K562 (cell line): Measurements from ENCODE around the gene DIPK2A. TPM values are rescaled to one million over a fixed set of nuclear protein-coding genes. Genes with fewer than 3 reads are reported as not detected.

ENCODE experiments used
- ARID2 ChIP-seq: fragments of 450-650 bp; IDR thresholded peaks from 2 replicates; pipeline ENCODE4 v1.6.1; 2017; ENCODE audit warnings: antibody characterized with exemption, mild to moderate bottlenecking
- CHCHD3 ChIP-seq: fragments of 250-450 bp; sonication (Bioruptor Pico); IDR thresholded peaks from 2 replicates; pipeline ENCODE4 v2.1.2; 2022; ENCODE audit warnings: mild to moderate bottlenecking
- CTBP1 ChIP-seq: fragments of 450-650 bp; IDR thresholded peaks from 2 replicates; pipeline ENCODE4 v1.6.1; 2016; ENCODE audit warnings: borderline replicate concordance
- E2F1 ChIP-seq: sonication (generic); formaldehyde crosslinking; IDR thresholded peaks from 2 replicates; pipeline ENCODE4 v1.8.1; 2023; ENCODE audit warnings: mild to moderate bottlenecking, missing genetic modification reagents, moderate library complexity
- ETV1 ChIP-seq: fragments of 450-650 bp; conservative IDR thresholded peaks from 2 replicates; pipeline ENCODE4 v1.6.1; 2016; ENCODE audit warnings: missing genetic modification characterization, control low read depth, low read depth, missing compliant biosample characterization
- ETV5 ChIP-seq: sonication (generic); formaldehyde crosslinking; IDR thresholded peaks from 2 replicates; pipeline ENCODE4 v1.4.0; 2020; ENCODE audit warnings: low read depth, mild to moderate bottlenecking, missing genetic modification reagents
- EZH2 ChIP-seq: IDR thresholded peaks from 2 replicates; pipeline ENCODE4 v1.6.1; 2012; ENCODE audit warnings: low read depth, mild to moderate bottlenecking, inconsistent platforms, low read length, borderline replicate concordance
- HDAC8 ChIP-seq: fragments of 450-650 bp; IDR thresholded peaks from 2 replicates; pipeline ENCODE4 v1.6.1; 2016; ENCODE audit warnings: mild to moderate bottlenecking, missing genetic modification characterization, moderate library complexity, missing compliant biosample characterization
- HEY1 ChIP-seq: fragments of 250-450 bp; sonication (Bioruptor Pico); IDR thresholded peaks from 2 replicates; pipeline ENCODE4 v1.5.0; 2020; ENCODE audit warnings: mild to moderate bottlenecking, moderate library complexity, borderline replicate concordance
- KDM1A ChIP-seq, 2 experiments: fragments of 450-650 bp; IDR thresholded peaks; 2 replicates each; pipeline ENCODE4 v1.6.1; 2016; ENCODE audit warnings: mild to moderate bottlenecking in 2 of 2
- KHSRP ChIP-seq: fragments of 450-650 bp; IDR thresholded peaks from 2 replicates; pipeline ENCODE4 v1.6.1; 2017
- L3MBTL2 ChIP-seq: fragments of 450-650 bp; IDR thresholded peaks from 2 replicates; pipeline ENCODE4 v1.6.1; 2016; ENCODE audit warnings: mild to moderate bottlenecking, moderate library complexity
- NR3C1 ChIP-seq: sonication (generic); formaldehyde crosslinking; IDR thresholded peaks from 2 replicates; pipeline ENCODE4 v1.8.1; 2022; ENCODE audit warnings: missing genetic modification reagents
- NR4A1 ChIP-seq, 2 experiments: fragments of 250-450 bp in 1 of 2; fragments of 450-650 bp in 1 of 2; sonication (Bioruptor Pico) in 1 of 2; IDR thresholded peaks; 2 replicates each; pipeline versions ENCODE4 v1.4.0 to v1.6.1; 2016 to 2020; ENCODE audit warnings: mild to moderate bottlenecking in 2 of 2, missing compliant biosample characterization in 1 of 2, missing genetic modification characterization in 1 of 2, moderate library complexity in 1 of 2
- SFPQ ChIP-seq: fragments of 200-400 bp; formaldehyde crosslinking; IDR thresholded peaks from 2 replicates; pipeline ENCODE4 v1.6.1; 2017; ENCODE audit warnings: mild to moderate bottlenecking, low read depth, low read length, moderate library complexity
- SP1 ChIP-seq: sonication (generic); formaldehyde crosslinking; IDR thresholded peaks from 2 replicates; pipeline ENCODE4 v1.8.1; 2022; ENCODE audit warnings: mild to moderate bottlenecking, missing genetic modification reagents
- SREBF2 ChIP-seq: sonication (generic); formaldehyde crosslinking; IDR thresholded peaks from 2 replicates; pipeline ENCODE4 v1.4.0; 2020; ENCODE audit warnings: mild to moderate bottlenecking, missing genetic modification reagents
- STAT5A ChIP-seq: IDR thresholded peaks from 2 replicates; pipeline ENCODE4 v1.6.1; 2012; ENCODE audit warnings: low read length, inconsistent platforms, borderline replicate concordance
- TARDBP ChIP-seq: fragments of 450-650 bp; IDR thresholded peaks from 2 replicates; pipeline ENCODE4 v1.6.1; 2016
- TOE1 ChIP-seq, 2 experiments: fragments of 450-650 bp in 1 of 2; sonication (generic) in 1 of 2; formaldehyde crosslinking in 1 of 2; IDR thresholded peaks; 2 replicates each; pipeline versions ENCODE4 v1.7.1 to v1.8.0; 2016 to 2022; ENCODE audit warnings: borderline replicate concordance in 2 of 2, mild to moderate bottlenecking in 2 of 2, antibody characterized with exemption in 1 of 2, inconsistent platforms in 1 of 2, low read depth in 1 of 2, missing genetic modification reagents in 1 of 2, moderate library complexity in 1 of 2
- ZBTB17 ChIP-seq: fragments of 450-650 bp; formaldehyde crosslinking; IDR thresholded peaks from 2 replicates; pipeline ENCODE4 v1.4.0; 2020; ENCODE audit warnings: mild to moderate bottlenecking
- ZFX ChIP-seq: sonication (generic); formaldehyde crosslinking; IDR thresholded peaks from 2 replicates; pipeline ENCODE4 v1.8.0; 2022; ENCODE audit warnings: mild to moderate bottlenecking, missing genetic modification reagents, moderate library complexity
- ZNF124 ChIP-seq: sonication (generic); formaldehyde crosslinking; IDR thresholded peaks from 2 replicates; pipeline ENCODE4 v1.8.1; 2022; ENCODE audit warnings: missing genetic modification reagents
- ZNF143 ChIP-seq: sonication (generic); formaldehyde crosslinking; IDR thresholded peaks from 2 replicates; pipeline ENCODE4 v1.9.0; 2022; ENCODE audit warnings: mild to moderate bottlenecking, missing genetic modification reagents
- ZNF3 ChIP-seq: fragments of 250-450 bp; sonication (Bioruptor Pico); IDR thresholded peaks from 2 replicates; pipeline ENCODE4 v1.5.0; 2021; ENCODE audit warnings: mild to moderate bottlenecking, moderate library complexity
- ZNF551 ChIP-seq: fragments of 250-450 bp; sonication (Bioruptor Pico); IDR thresholded peaks from 2 replicates; pipeline ENCODE4 v1.5.0; 2021; ENCODE audit warnings: mild to moderate bottlenecking, moderate library complexity
- ZNF778 ChIP-seq: fragments of 450-650 bp; formaldehyde crosslinking; IDR thresholded peaks from 2 replicates; pipeline ENCODE4 v1.4.0; 2020; ENCODE audit warnings: mild to moderate bottlenecking, moderate library complexity
- ZNF830 ChIP-seq: fragments of 250-450 bp; sonication (Bioruptor Pico); IDR thresholded peaks from 2 replicates; pipeline ENCODE4 v1.5.0; 2021; ENCODE audit warnings: mild to moderate bottlenecking
- polyA plus RNA-seq, 8 experiments: library from polyadenylated mRNA; depleted of rRNA in 4 of 8; stranded (reverse) in 5 of 8; unstranded in 3 of 8; fragments of >200 nt; fragmentation: Nextera tagmentation in 2 of 8; fragmentation: Illumina TruSeq in 1 of 8; extraction: Ambion mirVana in 2 of 8; extraction: Trizol in 1 of 8; gene quantifications; 2 replicates each; pipeline versions ENCODE4 v1.2.1 to v1.2.3, GENCODE V29; 2011 to 2014; ENCODE audit warnings: inconsistent platforms in 1 of 8, missing spikeins in 1 of 8
- total RNA-seq, 7 experiments: library from RNA; depleted of rRNA in 6 of 7; stranded (reverse); fragments of >200 nt in 6 of 7; fragmentation: Illumina TruSeq in 2 of 7; extraction: Trizol in 2 of 7; gene quantifications; 2 replicates each; pipeline versions ENCODE4 v1.2.1 to v1.2.3, GENCODE V29; 2011 to 2021; ENCODE audit warnings: low replicate concordance in 1 of 7

DIPK2A gene
- total and polyA plus RNA-seq, 9 of the 15 experiments (the other 6 are each of a cell fraction or from before 2014, with no cell fraction given) = 3.3 to 15.7 (median 7.8) TPM

- TF ChIP-seq ETV1 (tag) = 0 out of 2 replicates have a peak, but pooled peaks have one; percentile 34
- no peak for TF ChIP-seq TARDBP
- TF ChIP-seq ZNF143 (CRISPR knock-in tag) = no peak
- no peak for TF ChIP-seq SFPQ
- TF ChIP-seq KHSRP = no peak
- no peak for TF ChIP-seq ZNF830 (CRISPR knock-in tag)
- TF ChIP-seq HEY1 (CRISPR knock-in tag) = no peak; the same call in 1 of the 2 replicates
- TF ChIP-seq NR4A1 (CRISPR knock-in tag; IDR thresholded peaks at IDR 0.05) = 0 out of 2 replicates have a peak, but pooled peaks have one; percentile 37
- no peak for TF ChIP-seq NR4A1 (tag; IDR thresholded peaks at IDR 0.05)
- no peak for TF ChIP-seq NR3C1
- TF ChIP-seq CHCHD3 (CRISPR knock-in tag) = 0 out of 2 replicates have a peak, but pooled peaks have one; percentile 40
- TF ChIP-seq ZNF124 (CRISPR knock-in tag) = no peak
- TF ChIP-seq ARID2 = no peak
- no peak for TF ChIP-seq ZNF3 (CRISPR knock-in tag)
- no peak for TF ChIP-seq ZFX
- TF ChIP-seq E2F1 (CRISPR knock-in tag) = no peak
- no peak for TF ChIP-seq EZH2
- no peak for TF ChIP-seq HDAC8 (tag)
- TF ChIP-seq CTBP1 = peak; percentile 87
- TF ChIP-seq SREBF2 (CRISPR knock-in tag) = no peak
- no peak for TF ChIP-seq ZNF778
- TF ChIP-seq KDM1A (IDR thresholded peaks at IDR 0.05) = no peak
- no peak; the same call in 1 of the 2 replicates for TF ChIP-seq ETV5 (CRISPR knock-in tag)
- TF ChIP-seq ZBTB17 (CRISPR knock-in tag) = peak; percentile 82; the same call in 1 of the 2 replicates
- no peak for TF ChIP-seq STAT5A
- TF ChIP-seq ZNF551 = no peak
- peak; percentile 20; the same call in 1 of the 2 replicates for TF ChIP-seq SP1 (CRISPR knock-in tag)
- 0 out of 2 replicates have a peak, but pooled peaks have one; percentile 7 for TF ChIP-seq L3MBTL2
- peak; percentile 62; the same call in 1 of the 2 replicates for TF ChIP-seq TOE1 (IDR thresholded peaks at IDR 0.05; ENCODE audit: borderline replicate concordance)
- TF ChIP-seq TOE1 (CRISPR knock-in tag; IDR thresholded peaks at IDR 0.05; ENCODE audit: borderline replicate concordance, low read depth) = no peak
Measured at GRCh38 chr3:143971359-143972154, at the start of gene DIPK2A (continued).
